Measurements from ENCODE around the gene NSD2. TPM values are rescaled to one million over a fixed set of nuclear protein-coding genes. Genes with fewer than 3 reads are reported as not detected.

NSD2 gene
- total and polyA plus RNA-seq, 9 of the 15 experiments (the other 6 are each of a cell fraction or from before 2014, with no cell fraction given), result 6.4 to 126 (median 58.8) TPM

DNA sequence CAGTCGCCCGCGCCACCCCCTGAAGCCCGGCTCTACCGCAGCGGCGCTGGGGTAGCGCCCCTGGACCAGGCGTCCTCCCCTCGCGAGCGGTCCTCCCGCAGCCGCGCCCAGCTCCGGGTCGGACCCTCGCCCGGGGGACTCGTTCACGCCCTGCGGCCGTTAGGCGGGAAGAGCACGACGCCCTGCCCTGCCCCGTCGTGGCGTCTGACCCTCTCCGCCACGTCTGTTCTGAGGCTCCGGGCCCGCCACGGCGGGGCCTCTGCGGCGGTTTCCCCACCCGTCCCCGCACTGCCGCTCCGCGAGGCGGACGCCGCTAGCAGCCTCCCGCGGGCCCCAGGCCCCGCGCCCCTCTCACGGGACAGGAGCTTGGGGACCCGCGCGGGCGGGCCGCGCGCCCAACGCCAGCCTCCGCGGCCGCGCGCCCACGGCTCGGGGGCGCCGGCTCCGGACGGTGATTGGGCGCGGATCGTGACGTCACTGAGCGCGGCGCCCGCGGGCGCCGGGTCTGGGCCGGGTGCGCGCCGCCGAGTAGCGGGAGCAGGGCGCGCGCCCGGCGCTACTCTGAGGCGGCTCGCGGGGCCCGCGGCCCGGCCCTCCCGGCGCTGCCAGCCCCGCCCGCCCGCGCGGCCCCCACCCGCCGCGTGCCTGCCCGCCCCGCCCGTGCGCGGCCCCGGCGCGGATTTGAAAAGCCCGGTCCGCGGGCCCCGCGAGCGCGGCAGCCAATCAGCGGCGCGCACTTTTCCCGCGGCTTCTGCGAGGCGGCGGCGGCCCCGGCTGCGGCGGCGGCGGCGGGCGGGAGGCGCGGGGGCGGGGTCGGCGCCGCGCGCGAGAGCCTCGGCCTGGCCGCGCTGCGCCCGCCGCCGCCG lies at the start of gene NSD2 (continued):
- TF ChIP-seq, protein P1, sequence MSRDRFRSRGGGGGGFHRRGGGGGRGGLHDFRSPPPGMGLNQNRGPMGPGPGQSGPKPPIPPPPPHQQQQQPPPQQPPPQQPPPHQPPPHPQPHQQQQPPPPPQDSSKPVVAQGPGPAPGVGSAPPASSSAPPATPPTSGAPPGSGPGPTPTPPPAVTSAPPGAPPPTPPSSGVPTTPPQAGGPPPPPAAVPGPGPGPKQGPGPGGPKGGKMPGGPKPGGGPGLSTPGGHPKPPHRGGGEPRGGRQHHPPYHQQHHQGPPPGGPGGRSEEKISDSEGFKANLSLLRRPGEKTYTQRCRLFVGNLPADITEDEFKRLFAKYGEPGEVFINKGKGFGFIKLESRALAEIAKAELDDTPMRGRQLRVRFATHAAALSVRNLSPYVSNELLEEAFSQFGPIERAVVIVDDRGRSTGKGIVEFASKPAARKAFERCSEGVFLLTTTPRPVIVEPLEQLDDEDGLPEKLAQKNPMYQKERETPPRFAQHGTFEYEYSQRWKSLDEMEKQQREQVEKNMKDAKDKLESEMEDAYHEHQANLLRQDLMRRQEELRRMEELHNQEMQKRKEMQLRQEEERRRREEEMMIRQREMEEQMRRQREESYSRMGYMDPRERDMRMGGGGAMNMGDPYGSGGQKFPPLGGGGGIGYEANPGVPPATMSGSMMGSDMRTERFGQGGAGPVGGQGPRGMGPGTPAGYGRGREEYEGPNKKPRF (IDR thresholded peaks at IDR 0.05; ENCODE audit: low read depth, low read length), result no peak
- TF ChIP-seq ZNF445 (CRISPR knock-in tag; IDR thresholded peaks at IDR 0.05; ENCODE audit: low read depth), result 0 out of 2 replicates have a peak, but pooled peaks have one; percentile 20
- TF ChIP-seq KAT8 (IDR thresholded peaks at IDR 0.05; ENCODE audit: low read depth), result no peak
- TF ChIP-seq SIRT6 (IDR thresholded peaks at IDR 0.05; ENCODE audit: low read depth, low read length), result no peak
- TF ChIP-seq SMARCA4 (IDR thresholded peaks at IDR 0.05), result no peak
- no peak; the same call in none of the 2 replicates for TF ChIP-seq NCOA6 (IDR thresholded peaks at IDR 0.05)
- TF ChIP-seq ZSCAN29 (IDR thresholded peaks at IDR 0.05), result no peak
- TF ChIP-seq SLC30A9 (CRISPR knock-in tag; IDR thresholded peaks at IDR 0.05), result no peak
- no peak for TF ChIP-seq BDP1 (IDR thresholded peaks at IDR 0.05; ENCODE audit: insufficient read depth, insufficient read length)
- peak; percentile 90 for TF ChIP-seq ZFX (CRISPR knock-in tag; IDR thresholded peaks at IDR 0.05)
- TF ChIP-seq ZNF766 (CRISPR knock-in tag; conservative IDR thresholded peaks at IDR 0.05), result peak; percentile 97
- TF ChIP-seq ZNF830 (CRISPR knock-in tag; IDR thresholded peaks at IDR 0.05), result no peak
- peak; percentile 79 for TF ChIP-seq POLR2B (IDR thresholded peaks at IDR 0.05; ENCODE audit: low read depth, partially characterized antibody)
- no peak for TF ChIP-seq NELFE (IDR thresholded peaks at IDR 0.05; ENCODE audit: insufficient read depth, insufficient read length)
- TF ChIP-seq, protein P2, sequence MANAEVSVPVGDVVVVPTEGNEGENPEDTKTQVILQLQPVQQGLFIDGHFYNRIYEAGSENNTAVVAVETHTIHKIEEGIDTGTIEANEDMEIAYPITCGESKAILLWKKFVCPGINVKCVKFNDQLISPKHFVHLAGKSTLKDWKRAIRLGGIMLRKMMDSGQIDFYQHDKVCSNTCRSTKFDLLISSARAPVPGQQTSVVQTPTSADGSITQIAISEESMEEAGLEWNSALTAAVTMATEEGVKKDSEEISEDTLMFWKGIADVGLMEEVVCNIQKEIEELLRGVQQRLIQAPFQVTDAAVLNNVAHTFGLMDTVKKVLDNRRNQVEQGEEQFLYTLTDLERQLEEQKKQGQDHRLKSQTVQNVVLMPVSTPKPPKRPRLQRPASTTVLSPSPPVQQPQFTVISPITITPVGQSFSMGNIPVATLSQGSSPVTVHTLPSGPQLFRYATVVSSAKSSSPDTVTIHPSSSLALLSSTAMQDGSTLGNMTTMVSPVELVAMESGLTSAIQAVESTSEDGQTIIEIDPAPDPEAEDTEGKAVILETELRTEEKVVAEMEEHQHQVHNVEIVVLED (CRISPR knock-in tag; IDR thresholded peaks at IDR 0.05), result peak; percentile 72
- TF ChIP-seq FOXP1 (CRISPR knock-in tag; IDR thresholded peaks at IDR 0.05), result no peak
- TF ChIP-seq MTF1 (CRISPR knock-in tag; IDR thresholded peaks at IDR 0.05; ENCODE audit: borderline replicate concordance), result 0 out of 2 replicates have a peak, but pooled peaks have one; percentile 24
- TF ChIP-seq, protein P3, sequence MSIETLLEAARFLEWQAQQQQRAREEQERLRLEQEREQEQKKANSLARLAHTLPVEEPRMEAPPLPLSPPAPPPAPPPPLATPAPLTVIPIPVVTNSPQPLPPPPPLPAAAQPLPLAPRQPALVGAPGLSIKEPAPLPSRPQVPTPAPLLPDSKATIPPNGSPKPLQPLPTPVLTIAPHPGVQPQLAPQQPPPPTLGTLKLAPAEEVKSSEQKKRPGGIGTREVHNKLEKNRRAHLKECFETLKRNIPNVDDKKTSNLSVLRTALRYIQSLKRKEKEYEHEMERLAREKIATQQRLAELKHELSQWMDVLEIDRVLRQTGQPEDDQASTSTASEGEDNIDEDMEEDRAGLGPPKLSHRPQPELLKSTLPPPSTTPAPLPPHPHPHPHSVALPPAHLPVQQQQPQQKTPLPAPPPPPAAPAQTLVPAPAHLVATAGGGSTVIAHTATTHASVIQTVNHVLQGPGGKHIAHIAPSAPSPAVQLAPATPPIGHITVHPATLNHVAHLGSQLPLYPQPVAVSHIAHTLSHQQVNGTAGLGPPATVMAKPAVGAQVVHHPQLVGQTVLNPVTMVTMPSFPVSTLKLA (conservative IDR thresholded peaks at IDR 0.05), result peak; percentile 48 to 78; a peak in 3 of 4 replicates
- no peak for TF ChIP-seq MTA2 (IDR thresholded peaks at IDR 0.05; ENCODE audit: low read depth)
- no peak for TF ChIP-seq BMI1 (IDR thresholded peaks at IDR 0.05; ENCODE audit: low read length)

All from K562 (cell line).